Breast epithelium (tissue), 3 donors: ENCODE measurements around the gene LCAT.

ENCODE experiments used
- CTCF ChIP-seq, 3 donors: fragments of 450-650 bp; IDR thresholded peaks; one replicate each; pipeline ENCODE4 v1.5.1; 2016 to 2017; ENCODE audit warnings: antibody characterized with exemption in 3 of 3, mild to moderate bottlenecking in 3 of 3, moderate library complexity in 3 of 3
- POLR2A ChIP-seq: fragments of 450-650 bp; IDR thresholded peaks from one replicate; pipeline ENCODE4 v1.6.1; 2016; ENCODE audit warnings: antibody characterized with exemption, mild to moderate bottlenecking, moderate library complexity

- TF ChIP-seq POLR2A (no peak), CTCF (IDR thresholded peaks at IDR 0.05) (no peak)
Measured at GRCh38 chr16:67922740-67923139, 21.2 kb downstream of the LCAT start.
